BLaER1 (cell line): ENCODE data around the gene ADH5.
"Not testable (repeated sequence)": the region's sequence is repeated elsewhere in the genome, so short reads cannot be mapped to it uniquely, and the experiment has no call there.

ENCODE experiments used
- H3K27ac ChIP-seq: shearing (Covaris generic); formaldehyde crosslinking; 2 replicates; pipeline ENCODE4 v1.8.1; 2022
- H3K27me3 ChIP-seq: shearing (Covaris generic); formaldehyde crosslinking; 2 replicates; pipeline ENCODE4 v1.8.1; 2022
- H3K36me3 ChIP-seq: shearing (Covaris generic); formaldehyde crosslinking; 2 replicates; pipeline ENCODE4 v1.8.1; 2022
- H3K4me1 ChIP-seq: shearing (Covaris generic); formaldehyde crosslinking; 2 replicates; pipeline ENCODE4 v1.8.1; 2022
- H3K4me2 ChIP-seq: shearing (Covaris generic); formaldehyde crosslinking; 2 replicates; pipeline ENCODE4 v1.8.1; 2022
- H3K4me3 ChIP-seq: shearing (Covaris generic); formaldehyde crosslinking; 2 replicates; pipeline ENCODE4 v1.8.1; 2022
- H3K9ac ChIP-seq: shearing (Covaris generic); formaldehyde crosslinking; 2 replicates; pipeline ENCODE4 v1.8.1; 2022
- H3K9me3 ChIP-seq: shearing (Covaris generic); formaldehyde crosslinking; 2 replicates; pipeline ENCODE4 v1.8.1; 2022
- H4K20me1 ChIP-seq: shearing (Covaris generic); formaldehyde crosslinking; 2 replicates; pipeline ENCODE4 v1.8.1; 2022
- Cebpa-rat ChIP-seq: shearing (Covaris generic); IDR thresholded peaks from 2 replicates; pipeline ENCODE4 v1.8.1; 2022

Gene ADH5

GRCh38 chr4:99088481-99089365, at the start of gene ADH5:
ADH5 (minus strand) TSS chr4:99088788; CDS start chr4:99088700, 88 bp downstream.
- peaks cover 21% of the 10 kb centered on the region for H3K36me3 ChIP-seq
- H4K20me1 ChIP-seq: peaks cover 4% of the 10 kb centered on the region; the same call in 1 of the 2 replicates
- no peak for TF ChIP-seq Cebpa-rat
- peaks cover 38% of the 10 kb centered on the region for H3K4me1 ChIP-seq
- peak within 1 kb of the TSS; percentile 95 for H3K9ac ChIP-seq
- H3K4me2 ChIP-seq: peak within 1 kb of the TSS; percentile 84
- no peaks in the 10 kb centered on the region for H3K27me3 ChIP-seq
- peak within 1 kb of the TSS; percentile 85 for H3K4me3 ChIP-seq
- no peaks in the 10 kb centered on the region for H3K9me3 ChIP-seq
- H3K27ac ChIP-seq: peak within 1 kb of the TSS; percentile 92

- Histone ChIP-seq H4K20me1 (no peaks in the 10 kb centered on the region), H3K4me2 (no peak overlapping the region), H3K4me3 (no peak overlapping the region), H3K27ac (no peak overlapping the region), H3K4me1 (no peaks in the 10 kb centered on the region), H3K9me3 (no peaks in the 10 kb centered on the region), H3K9ac (no peak overlapping the region), H3K36me3 (no peaks in the 10 kb centered on the region), H3K27me3 (no peaks in the 10 kb centered on the region)
- no peak for TF ChIP-seq Cebpa-rat
These were observed 47.7 kb upstream of the ADH5 start for GRCh38 chr4:99136329-99136728.

- Histone ChIP-seq H3K36me3 (no peaks in the 10 kb centered on the region), H3K9ac (no peak overlapping the region), H3K4me2 (no peak overlapping the region), H3K4me1 (no peaks in the 10 kb centered on the region), H3K9me3 (no peaks in the 10 kb centered on the region), H3K27me3 (no peaks in the 10 kb centered on the region), H3K27ac (no peak overlapping the region), H3K4me3 (no peak overlapping the region), H4K20me1 (no peaks in the 10 kb centered on the region)
- no peak for TF ChIP-seq Cebpa-rat
These were observed 47.1 kb upstream of the ADH5 start for GRCh38 chr4:99135541-99136162.

- H3K27ac ChIP-seq: no peak overlapping the region
- H4K20me1 ChIP-seq: no peaks in the 10 kb centered on the region
- TF ChIP-seq Cebpa-rat: no peak
- H3K36me3 ChIP-seq: no peaks in the 10 kb centered on the region
- H3K4me1 ChIP-seq: no peaks in the 10 kb centered on the region
- peaks cover 3% of the 10 kb centered on the region; the same call in 1 of the 2 replicates for H3K9me3 ChIP-seq
- H3K27me3 ChIP-seq: no peaks in the 10 kb centered on the region
- no peak overlapping the region for H3K4me3 ChIP-seq
- no peak overlapping the region for H3K9ac ChIP-seq
- H3K4me2 ChIP-seq: no peak overlapping the region
These were observed 46.0 kb upstream of the ADH5 start for GRCh38 chr4:99134586-99134985.

GRCh38 chr4:99131378-99131777, 42.8 kb upstream of the ADH5 start:
- Histone ChIP-seq H3K9me3 (peaks cover 9% of the 10 kb centered on the region; the same call in 1 of the 2 replicates), H4K20me1 (no peaks in the 10 kb centered on the region), H3K9ac (no peak overlapping the region), H3K4me3 (no peak overlapping the region), H3K4me2 (no peak overlapping the region), H3K27ac (no peak overlapping the region), H3K4me1 (no peaks in the 10 kb centered on the region), H3K27me3 (no peaks in the 10 kb centered on the region), H3K36me3 (no peaks in the 10 kb centered on the region)
- TF ChIP-seq Cebpa-rat: no peak

- Histone ChIP-seq H3K9ac (no peak overlapping the region), H3K36me3 (no peaks in the 10 kb centered on the region), H4K20me1 (no peaks in the 10 kb centered on the region), H3K4me1 (no peaks in the 10 kb centered on the region), H3K27me3 (no peaks in the 10 kb centered on the region), H3K4me2 (no peak overlapping the region), H3K27ac (no peak overlapping the region), H3K4me3 (no peak overlapping the region), H3K9me3 (peaks cover 9% of the 10 kb centered on the region; the same call in 1 of the 2 replicates)
- no peak for TF ChIP-seq Cebpa-rat
These were observed 37.8 kb upstream of the ADH5 start for GRCh38 chr4:99126376-99126775.

- no peak overlapping the region for H3K9ac ChIP-seq
- no peaks in the 10 kb centered on the region for H3K4me1 ChIP-seq
- H3K27me3 ChIP-seq: no peaks in the 10 kb centered on the region
- no peak overlapping the region for H3K4me3 ChIP-seq
- no peaks in the 10 kb centered on the region for H3K36me3 ChIP-seq
- no peaks in the 10 kb centered on the region for H3K9me3 ChIP-seq
- H3K4me2 ChIP-seq: no peak overlapping the region
- no peak overlapping the region for H3K27ac ChIP-seq
- H4K20me1 ChIP-seq: no peaks in the 10 kb centered on the region
- TF ChIP-seq Cebpa-rat: no peak
These were observed 32.4 kb upstream of the ADH5 start for GRCh38 chr4:99121008-99121407.

- Histone ChIP-seq H3K9ac (no peak overlapping the region), H3K9me3 (no peaks in the 10 kb centered on the region), H4K20me1 (no peaks in the 10 kb centered on the region), H3K4me2 (no peak overlapping the region), H3K4me3 (no peak overlapping the region), H3K27ac (no peak overlapping the region), H3K4me1 (no peaks in the 10 kb centered on the region), H3K27me3 (no peaks in the 10 kb centered on the region), H3K36me3 (no peaks in the 10 kb centered on the region)
- TF ChIP-seq Cebpa-rat: no peak
These were observed 31.9 kb upstream of the ADH5 start for GRCh38 chr4:99120501-99120900.

GRCh38 chr4:99117876-99118693, 29.5 kb upstream of the ADH5 start:
- TF ChIP-seq Cebpa-rat: no peak
- H3K36me3 ChIP-seq: no peaks in the 10 kb centered on the region
- H3K9ac ChIP-seq: no peak overlapping the region
- no peak overlapping the region for H3K4me2 ChIP-seq
- H4K20me1 ChIP-seq: no peaks in the 10 kb centered on the region
- no peak overlapping the region for H3K27ac ChIP-seq
- no peaks in the 10 kb centered on the region for H3K9me3 ChIP-seq
- no peak overlapping the region for H3K4me3 ChIP-seq
- H3K4me1 ChIP-seq: no peaks in the 10 kb centered on the region
- H3K27me3 ChIP-seq: no peaks in the 10 kb centered on the region

- not testable (repeated sequence) for H3K4me3 ChIP-seq, H3K9ac ChIP-seq, H3K4me1 ChIP-seq, H3K36me3 ChIP-seq, H3K27me3 ChIP-seq, H4K20me1 ChIP-seq, H3K9me3 ChIP-seq, H3K4me2 ChIP-seq, H3K27ac ChIP-seq
These were observed 28.7 kb upstream of the ADH5 start for GRCh38 chr4:99117122-99117841.

- not testable (repeated sequence) for H3K4me1 ChIP-seq, H3K4me3 ChIP-seq, H3K27ac ChIP-seq, H3K4me2 ChIP-seq, H3K27me3 ChIP-seq, H4K20me1 ChIP-seq, H3K9ac ChIP-seq, H3K9me3 ChIP-seq, H3K36me3 ChIP-seq
These were observed 20.7 kb upstream of the ADH5 start for GRCh38 chr4:99109286-99109685.
